SU-DHL-6 (cell line): ENCODE data around the gene GNAT2.

Experiments used
- H2AFZ ChIP-seq: fragments of 200-600 bp; sonication (generic); 2 replicates; pipeline ENCODE4 v1.6.1; 2014; ENCODE audit warnings: low read depth, mild to moderate bottlenecking, moderate library complexity, mixed read lengths, antibody characterized with exemption, low read length; ENCODE audit not compliant: severe bottlenecking
- H3F3A ChIP-seq: fragments of 200-600 bp; shearing (Covaris generic); 2 replicates; pipeline ENCODE4 v1.6.0; 2016; ENCODE audit warnings: antibody characterized with exemption, mild to moderate bottlenecking; ENCODE audit not compliant: insufficient read depth
- H3K27ac ChIP-seq: fragments of 200-600 bp; sonication (generic); 2 replicates; pipeline ENCODE4 v1.5.1; 2016; ENCODE audit warnings: low read depth, mild to moderate bottlenecking, low read length, moderate library complexity, mixed read lengths
- H3K27me3 ChIP-seq: fragments of 200-600 bp; sonication (generic), shearing (Covaris generic); 2 replicates; pipeline ENCODE4 v1.6.0; 2014; ENCODE audit warnings: mild to moderate bottlenecking, low read length
- H3K36me3 ChIP-seq: fragments of 200-600 bp; sonication (generic); 2 replicates; pipeline ENCODE4 v1.6.1; 2014; ENCODE audit warnings: mild to moderate bottlenecking, low read length, mixed read lengths
- H3K4me2 ChIP-seq: fragments of 300-600, 200-600 bp; shearing (Covaris generic), sonication (generic); 2 replicates; pipeline ENCODE4 v1.6.0; 2014; ENCODE audit warnings: low read length, low read depth, mild to moderate bottlenecking; ENCODE audit not compliant: poor library complexity, severe bottlenecking
- H3K4me3 ChIP-seq: fragments of 200-600 bp; sonication (generic); 2 replicates; pipeline ENCODE4 v1.5.1; 2014; ENCODE audit warnings: antibody characterized with exemption, low read length, mild to moderate bottlenecking, mixed read lengths; ENCODE audit not compliant: insufficient read depth, poor library complexity, severe bottlenecking
- H3K79me2 ChIP-seq: fragments of 200-600 bp; sonication (generic); 2 replicates; pipeline ENCODE4 v1.6.1; 2014; ENCODE audit warnings: mild to moderate bottlenecking, low read length, moderate library complexity; ENCODE audit not compliant: insufficient read depth
- H3K9ac ChIP-seq: fragments of 200-600 bp; sonication (generic); 2 replicates; pipeline ENCODE4 v1.7.0; 2014; ENCODE audit warnings: mild to moderate bottlenecking, low read length
- H3K9me2 ChIP-seq: fragments of 200-600 bp; sonication (generic); replicated peaks from 2 replicates; pipeline ENCODE4 v1.6.1; 2014; ENCODE audit warnings: low read length; ENCODE audit not compliant: insufficient read depth
- H3K9me3 ChIP-seq: fragments of 200-600 bp; sonication (generic); 2 replicates; pipeline ENCODE4 v1.6.1; 2014; ENCODE audit warnings: low read length, mixed read lengths; ENCODE audit not compliant: insufficient read depth
- H4K20me1 ChIP-seq: fragments of 200-600 bp; sonication (generic); 2 replicates; pipeline ENCODE4 v1.6.1; 2014; ENCODE audit warnings: low read depth, mild to moderate bottlenecking, antibody characterized with exemption, low read length, moderate library complexity, mixed read lengths
- EZH2phosphoT487 ChIP-seq: fragments of 200-600 bp; sonication (generic), shearing (Covaris generic); conservative IDR thresholded peaks from 2 replicates; pipeline ENCODE4 v1.6.1; 2018; ENCODE audit warnings: mild to moderate bottlenecking, antibody characterized with exemption, low read length, moderate library complexity, mixed read lengths
- TF ChIP-seq, protein P1 (sequence below): fragments of 200-600 bp; sonication (generic); IDR thresholded peaks from one replicate; pipeline ENCODE4 v1.5.1; 2017; ENCODE audit warnings: antibody characterized with exemption, mild to moderate bottlenecking, low read length, moderate library complexity; ENCODE audit not compliant: insufficient read depth, poor library complexity, severe bottlenecking

The GNAT2 gene

DNA sequence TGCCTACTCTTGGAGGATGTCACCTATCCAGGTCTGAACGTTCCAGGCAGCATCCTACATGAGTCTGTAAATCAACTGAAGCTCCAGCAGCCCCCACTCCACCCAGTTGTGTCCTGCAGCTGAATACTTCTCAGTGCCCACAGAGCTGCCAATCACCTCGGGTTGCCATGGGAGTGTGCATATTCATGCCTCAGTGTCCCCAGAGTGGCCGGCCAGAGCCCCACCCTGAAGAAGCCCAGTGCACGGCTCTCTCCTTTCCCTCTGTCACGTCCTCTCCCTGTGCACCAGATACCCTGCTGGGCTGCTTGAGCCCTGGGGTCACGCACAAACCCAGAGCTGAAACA, 20.4 kb upstream of the GNAT2 start:
- H3K36me3 ChIP-seq = no peaks in the 10 kb centered on the region
- H3K9me2 ChIP-seq = no peaks in the 10 kb centered on the region
- no peaks in the 10 kb centered on the region for H4K20me1 ChIP-seq
- no peaks in the 10 kb centered on the region for H3K27me3 ChIP-seq
- no peak overlapping the region for H2AFZ ChIP-seq
- no peaks in the 10 kb centered on the region for H3K9me3 ChIP-seq
- H3K9ac ChIP-seq = no peak overlapping the region
- no peak overlapping the region for H3K27ac ChIP-seq
- H3K79me2 ChIP-seq = no peaks in the 10 kb centered on the region
- no peaks in the 10 kb centered on the region for H3F3A ChIP-seq
- no peak overlapping the region for H3K4me2 ChIP-seq
- TF ChIP-seq EZH2phosphoT487 = no peak
- TF ChIP-seq, protein P1, sequence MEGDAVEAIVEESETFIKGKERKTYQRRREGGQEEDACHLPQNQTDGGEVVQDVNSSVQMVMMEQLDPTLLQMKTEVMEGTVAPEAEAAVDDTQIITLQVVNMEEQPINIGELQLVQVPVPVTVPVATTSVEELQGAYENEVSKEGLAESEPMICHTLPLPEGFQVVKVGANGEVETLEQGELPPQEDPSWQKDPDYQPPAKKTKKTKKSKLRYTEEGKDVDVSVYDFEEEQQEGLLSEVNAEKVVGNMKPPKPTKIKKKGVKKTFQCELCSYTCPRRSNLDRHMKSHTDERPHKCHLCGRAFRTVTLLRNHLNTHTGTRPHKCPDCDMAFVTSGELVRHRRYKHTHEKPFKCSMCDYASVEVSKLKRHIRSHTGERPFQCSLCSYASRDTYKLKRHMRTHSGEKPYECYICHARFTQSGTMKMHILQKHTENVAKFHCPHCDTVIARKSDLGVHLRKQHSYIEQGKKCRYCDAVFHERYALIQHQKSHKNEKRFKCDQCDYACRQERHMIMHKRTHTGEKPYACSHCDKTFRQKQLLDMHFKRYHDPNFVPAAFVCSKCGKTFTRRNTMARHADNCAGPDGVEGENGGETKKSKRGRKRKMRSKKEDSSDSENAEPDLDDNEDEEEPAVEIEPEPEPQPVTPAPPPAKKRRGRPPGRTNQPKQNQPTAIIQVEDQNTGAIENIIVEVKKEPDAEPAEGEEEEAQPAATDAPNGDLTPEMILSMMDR = no peak
- no peak overlapping the region for H3K4me3 ChIP-seq

DNA sequence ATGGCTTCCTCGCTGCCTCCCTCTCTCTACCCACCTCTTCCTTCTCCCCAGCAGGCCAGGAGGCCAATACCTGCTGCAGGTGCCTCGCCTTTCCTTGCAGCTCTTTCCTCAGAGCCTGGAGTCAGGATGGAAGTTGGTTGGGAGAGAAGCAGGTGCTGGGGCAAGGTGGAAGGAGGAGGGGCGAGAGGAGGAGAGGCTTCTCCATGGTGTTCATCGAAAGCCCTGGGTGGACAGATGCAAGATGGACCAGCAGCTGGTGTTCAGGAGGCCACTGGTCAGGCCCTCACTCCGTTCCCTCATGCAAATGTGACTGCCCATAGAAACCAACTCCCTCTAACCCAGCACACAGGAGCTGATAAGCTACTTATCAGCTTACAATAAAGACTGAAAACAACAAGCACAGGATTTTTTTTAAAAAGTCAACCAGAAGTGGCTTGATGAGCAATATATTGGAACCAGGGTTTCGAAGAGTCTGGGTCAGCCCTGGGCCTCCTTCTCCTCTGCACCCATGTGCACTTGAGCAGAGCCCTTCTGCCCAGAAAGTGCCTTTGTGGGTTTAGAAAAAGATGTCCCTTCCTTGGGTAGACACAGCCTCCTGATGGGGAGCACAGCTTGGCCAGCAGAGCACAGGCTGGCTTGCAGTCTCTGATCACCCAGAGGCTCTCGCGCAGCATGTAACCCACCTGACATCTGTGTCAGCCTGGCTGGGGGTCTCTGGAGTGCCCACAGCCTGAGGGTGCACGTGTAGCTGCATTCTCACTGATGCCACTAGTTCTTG, 19.8 kb upstream of the GNAT2 start:
- TF ChIP-seq, protein P1 = no peak
- TF ChIP-seq EZH2phosphoT487 = no peak
- no peak overlapping the region for H2AFZ ChIP-seq

DNA sequence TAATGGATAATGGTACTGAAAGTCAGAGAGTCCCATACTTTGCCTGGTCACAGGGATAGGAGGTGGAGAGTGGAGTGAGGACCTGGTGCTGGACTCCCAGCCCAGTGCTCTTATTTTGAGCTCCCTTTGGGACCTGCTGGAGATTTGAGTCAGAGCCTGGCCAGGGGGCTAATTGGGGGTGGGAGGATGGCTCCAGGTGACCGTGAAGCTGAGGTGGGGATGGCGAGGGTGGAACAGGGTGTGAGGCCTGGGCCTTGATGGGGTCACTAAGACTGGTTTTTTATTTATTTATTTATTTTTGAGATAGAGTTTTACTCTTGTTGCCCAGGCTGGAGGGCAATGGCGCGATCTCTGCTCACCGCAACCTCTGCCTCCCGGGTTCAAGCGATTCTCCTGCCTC, 18.0 kb upstream of the GNAT2 start:
- TF ChIP-seq, protein P1 = no peak
- TF ChIP-seq EZH2phosphoT487 = no peak
- Histone ChIP-seq H3K27me3 (no peaks in the 10 kb centered on the region), H3K4me3 (no peak overlapping the region), H3K27ac (no peak overlapping the region), H3K9me2 (no peaks in the 10 kb centered on the region), H3K9me3 (no peaks in the 10 kb centered on the region), H4K20me1 (no peaks in the 10 kb centered on the region), H3K36me3 (no peaks in the 10 kb centered on the region), H3K9ac (no peak overlapping the region), H3K4me2 (no peak overlapping the region), H3K79me2 (no peaks in the 10 kb centered on the region), H2AFZ (no peak overlapping the region), H3F3A (no peaks in the 10 kb centered on the region)

More for the DNA sequence above, 19.8 kb upstream of the GNAT2 start:
- no peak overlapping the region for H3K9ac ChIP-seq
- no peaks in the 10 kb centered on the region for H3K9me3 ChIP-seq
- no peak overlapping the region for H3K27ac ChIP-seq
- no peaks in the 10 kb centered on the region for H3K79me2 ChIP-seq
- no peaks in the 10 kb centered on the region for H3K36me3 ChIP-seq
- H3K4me3 ChIP-seq = no peak overlapping the region
- no peak overlapping the region for H3K4me2 ChIP-seq
- H4K20me1 ChIP-seq = no peaks in the 10 kb centered on the region
- no peaks in the 10 kb centered on the region for H3K27me3 ChIP-seq
- no peaks in the 10 kb centered on the region for H3F3A ChIP-seq
- no peaks in the 10 kb centered on the region for H3K9me2 ChIP-seq
